HepG2 (cell line): ENCODE measurements around the gene IFT80. TPM values are rescaled to one million over a fixed set of nuclear protein-coding genes. Genes with fewer than 3 reads are reported as not detected.
A peak's percentile ranks its signal among the peaks of the same experiment; 100 is the strongest.

ENCODE experiments used
- CBX2 ChIP-seq, 2 experiments: fragments of 200-600 bp in 1 of 2; sonication (generic); formaldehyde crosslinking in 1 of 2; IDR thresholded peaks; 2 replicates each; pipeline versions ENCODE4 v1.7.0 to v1.8.1; 2018 to 2022; ENCODE audit warnings: low read depth in 2 of 2, low read length in 1 of 2, mild to moderate bottlenecking in 1 of 2, missing genetic modification reagents in 1 of 2
- DPF2 ChIP-seq: sonication (generic); formaldehyde crosslinking; IDR thresholded peaks from 2 replicates; pipeline ENCODE4 v1.4.0; 2020; ENCODE audit warnings: mild to moderate bottlenecking, low read depth, missing genetic modification reagents, borderline replicate concordance
- FOXC1 ChIP-seq: sonication (generic); formaldehyde crosslinking; IDR thresholded peaks from 2 replicates; pipeline ENCODE4 v1.8.0; 2022; ENCODE audit warnings: mild to moderate bottlenecking, missing genetic modification reagents, borderline replicate concordance
- FOXK2 ChIP-seq: fragments of 450-650 bp; IDR thresholded peaks from 2 replicates; pipeline ENCODE4 v1.6.1; 2016
- JUN ChIP-seq: sonication (generic); formaldehyde crosslinking; IDR thresholded peaks from 2 replicates; pipeline ENCODE4 v1.4.0; 2020; ENCODE audit warnings: mild to moderate bottlenecking, missing genetic modification reagents
- SATB2 ChIP-seq: sonication (generic); formaldehyde crosslinking; IDR thresholded peaks from 2 replicates; pipeline ENCODE4 v1.5.0; 2020; ENCODE audit warnings: missing genetic modification reagents
- SRSF4 ChIP-seq: fragments of 200-400 bp; formaldehyde crosslinking; IDR thresholded peaks from one replicate; pipeline ENCODE4 v1.6.1; 2018; ENCODE audit warnings: mild to moderate bottlenecking, low read depth, low read length, moderate library complexity; ENCODE audit not compliant: poor library complexity, severe bottlenecking
- STAT5B ChIP-seq: sonication (generic); formaldehyde crosslinking; IDR thresholded peaks from 2 replicates; pipeline ENCODE4 v1.4.0; 2020; ENCODE audit warnings: missing genetic modification reagents
- ZNF350 ChIP-seq: sonication (generic); formaldehyde crosslinking; IDR thresholded peaks from 2 replicates; pipeline ENCODE4 v1.4.0; 2020; ENCODE audit warnings: mild to moderate bottlenecking, low read depth, missing genetic modification reagents, borderline replicate concordance
- ZNF430 ChIP-seq: sonication (generic); formaldehyde crosslinking; IDR thresholded peaks from 2 replicates; pipeline ENCODE4 v1.9.0; 2021; ENCODE audit warnings: mild to moderate bottlenecking, missing genetic modification reagents
- ZNF44 ChIP-seq: sonication (generic); formaldehyde crosslinking; IDR thresholded peaks from 2 replicates; pipeline ENCODE4 v1.5.1; 2020; ENCODE audit warnings: mild to moderate bottlenecking, missing genetic modification reagents
- ZNF446 ChIP-seq: sonication (generic); formaldehyde crosslinking; IDR thresholded peaks from 2 replicates; pipeline ENCODE4 v1.5.0; 2020; ENCODE audit warnings: mild to moderate bottlenecking, missing genetic modification reagents
- ZNF615 ChIP-seq: sonication (generic); formaldehyde crosslinking; IDR thresholded peaks from 2 replicates; pipeline ENCODE4 v1.5.0; 2020; ENCODE audit warnings: mild to moderate bottlenecking, missing genetic modification reagents, borderline replicate concordance
- ZSCAN25 ChIP-seq: sonication (generic); formaldehyde crosslinking; IDR thresholded peaks from 2 replicates; pipeline ENCODE4 v1.8.0; 2022; ENCODE audit warnings: mild to moderate bottlenecking, missing genetic modification reagents
- polyA plus RNA-seq, 8 experiments: library from polyadenylated mRNA; depleted of rRNA in 3 of 8; stranded (reverse) in 7 of 8; unstranded in 1 of 8; fragments of >200 nt; fragmentation: Illumina TruSeq in 4 of 8; extraction: Trizol in 4 of 8; gene quantifications; 2 replicates each; pipeline versions ENCODE4 v1.2.1 to v1.2.3, GENCODE V29; 2011 to 2016; ENCODE audit warnings: low read depth in 4 of 8, missing spikeins in 1 of 8, mixed read lengths in 1 of 8; ENCODE audit not compliant: insufficient read depth in 1 of 8
- total RNA-seq, 5 experiments: library from RNA; depleted of rRNA; stranded (reverse); fragments of >200 nt; fragmentation: Illumina TruSeq; extraction: Trizol; gene quantifications; 2 replicates each; pipeline ENCODE4 v1.2.3, GENCODE V29; 2016; ENCODE audit warnings: low read depth in 1 of 5
- TF ChIP-seq, protein P1 (sequence below): sonication (generic); formaldehyde crosslinking; IDR thresholded peaks from 2 replicates; pipeline ENCODE4 v1.4.0; 2020; ENCODE audit warnings: mild to moderate bottlenecking, missing genetic modification reagents
- TF ChIP-seq, protein P2 (sequence below): sonication (generic); formaldehyde crosslinking; IDR thresholded peaks from 2 replicates; pipeline ENCODE4 v1.4.0; 2020; ENCODE audit warnings: mild to moderate bottlenecking, low read depth, missing genetic modification reagents
- TF ChIP-seq, protein P3 (sequence below): IDR thresholded peaks from 2 replicates; pipeline ENCODE4 v1.6.1; 2016; ENCODE audit warnings: low read depth, control low read depth

The IFT80 gene
- total and polyA plus RNA-seq, 2 of the 13 experiments (the other 11 are each of a cell fraction or from before 2014, with no cell fraction given): 11.4 to 15.7 TPM

DNA sequence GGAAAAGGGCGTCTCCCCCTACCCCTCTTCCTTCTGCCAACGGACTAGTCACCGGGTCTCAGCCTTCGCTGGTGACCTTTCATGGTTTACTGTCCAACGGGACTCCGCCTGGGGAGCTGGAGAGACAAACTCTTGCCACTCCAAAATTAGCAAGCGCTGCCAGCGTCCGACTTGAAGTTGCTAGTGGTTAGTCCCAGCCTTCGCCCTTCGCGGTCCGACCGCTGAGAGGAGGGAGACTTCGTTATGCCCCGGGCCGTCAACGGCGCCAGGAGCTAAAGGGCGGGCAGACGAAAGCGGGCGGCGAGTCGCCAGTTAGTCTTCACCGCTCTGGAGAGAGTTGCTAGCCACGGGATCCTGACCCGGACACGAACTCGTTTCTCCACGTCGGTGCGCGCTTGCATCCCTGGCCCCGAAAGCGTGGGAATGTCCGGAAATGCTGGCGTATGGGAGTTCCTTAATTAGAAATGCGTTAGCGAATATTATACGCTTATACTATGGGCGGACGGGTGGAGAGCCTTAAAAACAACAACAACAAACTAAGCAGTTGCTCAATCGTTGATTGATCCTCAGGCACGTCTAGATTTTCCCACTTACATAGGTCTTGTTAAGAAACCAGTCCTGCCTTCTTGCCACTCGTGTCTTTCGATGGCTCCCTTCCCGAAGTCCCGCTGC is 1.1 kb upstream of the IFT80 start (continued):
- TF ChIP-seq, protein P1, sequence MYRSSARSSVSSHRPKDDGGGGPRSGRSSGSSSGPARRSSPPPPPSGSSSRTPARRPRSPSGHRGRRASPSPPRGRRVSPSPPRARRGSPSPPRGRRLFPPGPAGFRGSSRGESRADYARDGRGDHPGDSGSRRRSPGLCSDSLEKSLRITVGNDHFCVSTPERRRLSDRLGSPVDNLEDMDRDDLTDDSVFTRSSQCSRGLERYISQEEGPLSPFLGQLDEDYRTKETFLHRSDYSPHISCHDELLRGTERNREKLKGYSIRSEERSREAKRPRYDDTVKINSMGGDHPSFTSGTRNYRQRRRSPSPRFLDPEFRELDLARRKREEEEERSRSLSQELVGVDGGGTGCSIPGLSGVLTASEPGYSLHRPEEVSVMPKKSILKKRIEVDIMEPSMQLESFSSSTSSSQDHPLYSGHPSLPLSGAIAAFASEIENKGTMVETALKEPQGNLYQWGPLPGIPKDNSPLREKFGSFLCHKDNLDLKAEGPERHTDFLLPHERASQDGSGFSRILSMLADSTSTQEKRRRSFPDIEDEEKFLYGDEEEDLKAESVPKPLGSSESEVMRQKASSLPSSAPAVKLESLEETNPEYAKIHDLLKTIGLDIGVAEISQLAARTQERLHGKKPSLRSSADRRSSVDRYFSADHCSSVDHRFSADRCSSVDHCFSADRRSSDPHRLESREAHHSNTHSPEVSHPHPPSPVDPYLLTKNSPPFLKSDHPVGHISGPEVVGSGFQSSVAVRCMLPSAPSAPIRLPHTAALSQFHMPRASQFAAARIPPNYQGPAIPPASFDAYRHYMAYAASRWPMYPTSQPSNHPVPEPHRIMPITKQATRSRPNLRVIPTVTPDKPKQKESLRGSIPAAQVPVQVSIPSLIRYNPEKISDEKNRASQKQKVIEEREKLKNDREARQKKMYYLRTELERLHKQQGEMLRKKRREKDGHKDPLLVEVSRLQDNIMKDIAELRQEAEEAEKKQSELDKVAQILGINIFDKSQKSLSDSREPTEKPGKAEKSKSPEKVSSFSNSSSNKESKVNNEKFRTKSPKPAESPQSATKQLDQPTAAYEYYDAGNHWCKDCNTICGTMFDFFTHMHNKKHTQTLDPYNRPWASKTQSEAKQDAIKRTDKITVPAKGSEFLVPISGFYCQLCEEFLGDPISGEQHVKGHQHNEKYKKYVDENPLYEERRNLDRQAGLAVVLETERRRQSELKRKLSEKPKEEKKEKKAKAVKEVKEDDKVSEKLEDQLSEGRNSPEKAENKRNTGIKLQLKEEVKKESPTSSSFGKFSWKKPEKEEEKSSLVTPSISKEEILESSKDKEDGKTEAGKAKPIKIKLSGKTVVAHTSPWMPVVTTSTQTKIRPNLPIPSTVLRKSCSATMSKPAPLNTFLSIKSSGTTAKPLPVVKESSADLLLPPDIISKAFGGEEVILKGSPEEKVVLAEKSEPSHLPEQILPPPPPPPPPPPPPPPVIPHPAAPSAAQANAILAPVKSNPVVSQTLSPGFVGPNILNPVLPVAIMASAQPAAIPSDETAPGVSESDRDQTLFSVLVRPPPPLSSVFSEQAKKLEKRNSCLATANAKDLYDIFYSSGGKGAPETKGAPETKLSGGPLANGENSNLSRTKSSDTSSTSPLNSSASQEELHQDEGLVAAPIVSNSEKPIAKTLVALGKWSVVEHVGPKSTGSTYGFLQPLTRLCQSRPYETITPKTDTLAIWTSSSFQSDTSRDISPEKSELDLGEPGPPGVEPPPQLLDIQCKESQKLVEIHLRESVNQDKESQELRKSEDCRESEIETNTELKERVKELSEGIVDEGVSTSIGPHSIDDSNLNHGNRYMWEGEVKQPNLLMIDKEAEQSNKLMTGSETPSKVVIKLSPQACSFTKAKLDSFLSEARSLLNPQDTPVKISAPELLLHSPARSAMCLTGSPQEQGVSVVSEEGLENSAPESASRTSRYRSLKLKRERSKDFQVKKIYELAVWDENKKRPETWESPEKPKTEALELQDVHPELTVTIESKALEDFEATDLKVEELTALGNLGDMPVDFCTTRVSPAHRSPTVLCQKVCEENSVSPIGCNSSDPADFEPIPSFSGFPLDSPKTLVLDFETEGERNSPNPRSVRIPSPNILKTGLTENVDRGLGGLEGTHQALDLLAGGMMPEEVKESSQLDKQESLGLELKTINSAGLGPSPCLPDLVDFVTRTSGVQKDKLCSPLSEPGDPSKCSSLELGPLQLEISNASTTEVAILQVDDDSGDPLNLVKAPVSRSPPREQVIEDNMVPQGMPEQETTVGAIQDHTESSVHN (CRISPR knock-in tag): no peak
- no peak for TF ChIP-seq SATB2 (CRISPR knock-in tag)
- no peak for TF ChIP-seq SRSF4
- 0 out of 2 replicates have a peak, but pooled peaks have one; percentile 54 for TF ChIP-seq ZNF430
- no peak for TF ChIP-seq ZNF615 (CRISPR knock-in tag)
- TF ChIP-seq DPF2 (CRISPR knock-in tag): no peak
- 0 out of 2 replicates have a peak, but pooled peaks have one; percentile 11 for TF ChIP-seq ZNF350 (CRISPR knock-in tag)
- TF ChIP-seq ZSCAN25 (CRISPR knock-in tag): no peak
- no peak for TF ChIP-seq CBX2 (IDR thresholded peaks at IDR 0.05; ENCODE audit: low read depth, low read length)
- TF ChIP-seq CBX2 (CRISPR knock-in tag; IDR thresholded peaks at IDR 0.05; ENCODE audit: low read depth): no peak
- no peak for TF ChIP-seq FOXK2
- TF ChIP-seq ZNF44: no peak
- TF ChIP-seq STAT5B (CRISPR knock-in tag): no peak
- 0 out of 2 replicates have a peak, but pooled peaks have one; percentile 48 for TF ChIP-seq FOXC1 (CRISPR knock-in tag)
- no peak for TF ChIP-seq JUN (CRISPR knock-in tag)
- 0 out of 2 replicates have a peak, but pooled peaks have one; percentile 2 for TF ChIP-seq ZNF446
- TF ChIP-seq, protein P2, sequence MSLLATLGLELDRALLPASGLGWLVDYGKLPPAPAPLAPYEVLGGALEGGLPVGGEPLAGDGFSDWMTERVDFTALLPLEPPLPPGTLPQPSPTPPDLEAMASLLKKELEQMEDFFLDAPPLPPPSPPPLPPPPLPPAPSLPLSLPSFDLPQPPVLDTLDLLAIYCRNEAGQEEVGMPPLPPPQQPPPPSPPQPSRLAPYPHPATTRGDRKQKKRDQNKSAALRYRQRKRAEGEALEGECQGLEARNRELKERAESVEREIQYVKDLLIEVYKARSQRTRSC: no peak
- TF ChIP-seq, protein P3, sequence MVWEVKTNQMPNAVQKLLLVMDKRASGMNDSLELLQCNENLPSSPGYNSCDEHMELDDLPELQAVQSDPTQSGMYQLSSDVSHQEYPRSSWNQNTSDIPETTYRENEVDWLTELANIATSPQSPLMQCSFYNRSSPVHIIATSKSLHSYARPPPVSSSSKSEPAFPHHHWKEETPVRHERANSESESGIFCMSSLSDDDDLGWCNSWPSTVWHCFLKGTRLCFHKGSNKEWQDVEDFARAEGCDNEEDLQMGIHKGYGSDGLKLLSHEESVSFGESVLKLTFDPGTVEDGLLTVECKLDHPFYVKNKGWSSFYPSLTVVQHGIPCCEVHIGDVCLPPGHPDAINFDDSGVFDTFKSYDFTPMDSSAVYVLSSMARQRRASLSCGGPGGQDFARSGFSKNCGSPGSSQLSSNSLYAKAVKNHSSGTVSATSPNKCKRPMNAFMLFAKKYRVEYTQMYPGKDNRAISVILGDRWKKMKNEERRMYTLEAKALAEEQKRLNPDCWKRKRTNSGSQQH (CRISPR knock-in tag): no peak
